ENCODE data around the gene SMPX.

SMPX gene

DNA sequence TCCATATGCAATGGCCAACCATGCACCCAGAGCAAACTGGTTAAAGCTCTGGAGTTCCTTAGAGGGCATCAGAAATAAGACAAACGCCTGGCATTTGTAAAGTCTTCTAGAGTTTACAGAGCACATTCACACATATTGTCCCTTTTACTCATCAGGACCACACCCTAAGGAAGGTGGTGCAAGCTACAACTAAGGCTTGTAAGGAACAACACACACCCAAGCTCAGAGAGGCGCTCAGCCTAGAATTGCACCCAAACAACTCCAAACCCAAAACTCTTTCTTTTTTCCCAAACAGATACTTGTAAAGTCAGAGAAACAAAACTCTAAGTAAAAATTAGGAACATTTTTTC lies 46.1 kb downstream of the SMPX start:
- H3K27me3 ChIP-seq (ENCODE audit: control insufficient read depth in 1 of 2, insufficient read depth in 1 of 2, low read length in 2 of 2): no peaks in the 10 kb centered on the region
- H4K8ac ChIP-seq (ENCODE audit: low read length): no peak overlapping the region
- 30% methylated on average over 1 of the region's 2 CpGs for WGBS
- no peak overlapping the region for H3K18ac ChIP-seq (ENCODE audit: low read depth in 1 of 2, low read length in 2 of 2)
- no peak overlapping the region for H2AFZ ChIP-seq (ENCODE audit: low read depth, low read length)
- H3K4ac ChIP-seq (ENCODE audit: low read depth in 1 of 2, low read length in 2 of 2): no peak overlapping the region
- no peak overlapping the region for H3K14ac ChIP-seq (ENCODE audit: low read length in 2 of 2)
- no peaks in the 10 kb centered on the region for H3K79me1 ChIP-seq (replicated peaks; ENCODE audit: low read length, poor library complexity, severe bottlenecking)
- H4K91ac ChIP-seq (ENCODE audit: low read length): no peak overlapping the region
- no peak overlapping the region for H3K27ac ChIP-seq (ENCODE audit: low read length, poor library complexity, severe bottlenecking)
- no peak overlapping the region for H2AK5ac ChIP-seq (ENCODE audit: low read length, severe bottlenecking)
- H2BK120ac ChIP-seq (ENCODE audit: low read depth, low read length): no peak overlapping the region
- no peak overlapping the region for H3K9ac ChIP-seq (ENCODE audit: low read length)
- no peak overlapping the region for H2BK15ac ChIP-seq (ENCODE audit: low read depth, poor library complexity, severe bottlenecking)
- H3K23ac ChIP-seq (ENCODE audit: low read length in 2 of 2): no peak overlapping the region
- no peak overlapping the region for H3K4me3 ChIP-seq (ENCODE audit: insufficient read depth in 1 of 2, low read depth in 1 of 2, low read length in 2 of 2)
- H2BK5ac ChIP-seq (ENCODE audit: low read depth, low read length, poor library complexity, severe bottlenecking): no peak overlapping the region
- no peak for DNase-seq
- H2BK12ac ChIP-seq (ENCODE audit: low read length in 2 of 2): no peak overlapping the region
- H3K36me3 ChIP-seq (ENCODE audit: control insufficient read depth in 1 of 2, insufficient read depth in 2 of 2, low read depth in 1 of 2, low read length in 2 of 2): no peaks in the 10 kb centered on the region
- H3K4me1 ChIP-seq (ENCODE audit: control insufficient read depth, insufficient read depth, low read depth, low read length): no peaks in the 10 kb centered on the region
- H3K4me2 ChIP-seq (ENCODE audit: low read length, poor library complexity, severe bottlenecking): no peak overlapping the region
- no peaks in the 10 kb centered on the region for H3K9me3 ChIP-seq (ENCODE audit: control insufficient read depth, low read length)

DNA sequence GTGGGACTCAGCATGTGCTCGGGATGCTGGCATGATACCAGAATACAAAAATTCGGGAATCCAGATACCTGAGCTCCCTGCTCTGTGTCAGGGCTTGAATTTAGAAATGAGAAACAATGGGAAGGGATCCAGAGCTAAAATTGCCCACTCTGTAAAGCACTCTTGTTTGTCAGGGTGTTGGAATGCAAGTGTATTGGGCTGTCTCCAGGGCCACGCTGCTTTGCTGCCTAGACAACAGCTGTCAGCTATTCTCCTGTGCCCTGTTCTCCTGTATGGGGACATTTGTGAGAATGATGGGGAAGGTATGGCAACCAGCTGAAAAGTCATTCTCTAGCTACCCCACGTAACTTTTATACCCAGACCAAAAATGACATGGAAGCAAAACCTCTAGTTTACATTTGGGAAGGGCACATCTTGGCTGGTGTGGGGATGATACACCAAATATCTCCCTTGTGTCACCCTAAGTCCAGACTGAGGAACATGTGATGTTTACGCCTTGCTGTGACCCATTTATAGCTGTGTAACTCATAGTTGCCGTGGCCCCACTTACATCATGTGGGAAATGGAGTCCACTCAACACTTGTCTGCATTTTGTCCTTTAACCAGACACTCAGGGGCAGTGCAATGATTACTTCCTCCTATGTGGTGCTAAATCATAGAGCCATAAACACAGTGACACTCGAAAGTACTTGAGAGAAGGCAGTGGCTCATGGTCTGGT lies 46.6 kb downstream of the SMPX start:
- Histone ChIP-seq H3K27ac (ENCODE audit: low read length, poor library complexity, severe bottlenecking) (no peak overlapping the region), H3K36me3 (ENCODE audit: control insufficient read depth in 1 of 2, insufficient read depth in 2 of 2, low read depth in 1 of 2, low read length in 2 of 2) (no peaks in the 10 kb centered on the region), H3K4me3 (ENCODE audit: insufficient read depth in 1 of 2, low read depth in 1 of 2, low read length in 2 of 2) (no peak overlapping the region), H2BK12ac (ENCODE audit: low read length in 2 of 2) (no peak overlapping the region), H3K9ac (ENCODE audit: low read length) (no peak overlapping the region), H3K4me2 (ENCODE audit: low read length, poor library complexity, severe bottlenecking) (no peak overlapping the region), H2BK15ac (ENCODE audit: low read depth, poor library complexity, severe bottlenecking) (no peak overlapping the region), H3K23ac (ENCODE audit: low read length in 2 of 2) (no peak overlapping the region), H2BK120ac (ENCODE audit: low read depth, low read length) (no peak overlapping the region), H3K18ac (ENCODE audit: low read depth in 1 of 2, low read length in 2 of 2) (no peak overlapping the region), H2BK5ac (ENCODE audit: low read depth, low read length, poor library complexity, severe bottlenecking) (no peak overlapping the region), H3K4ac (ENCODE audit: low read depth in 1 of 2, low read length in 2 of 2) (no peak overlapping the region), H3K9me3 (ENCODE audit: control insufficient read depth, low read length) (no peaks in the 10 kb centered on the region), H4K91ac (ENCODE audit: low read length) (no peak overlapping the region), H3K79me1 (replicated peaks; ENCODE audit: low read length, poor library complexity, severe bottlenecking) (no peaks in the 10 kb centered on the region), H3K14ac (ENCODE audit: low read length in 2 of 2) (no peak overlapping the region), H3K27me3 (ENCODE audit: control insufficient read depth in 1 of 2, insufficient read depth in 1 of 2, low read length in 2 of 2) (no peaks in the 10 kb centered on the region), H2AFZ (ENCODE audit: low read depth, low read length) (no peak overlapping the region), H3K4me1 (ENCODE audit: control insufficient read depth, insufficient read depth, low read depth, low read length) (no peaks in the 10 kb centered on the region), H4K8ac (ENCODE audit: low read length) (no peak overlapping the region), H2AK5ac (ENCODE audit: low read length, severe bottlenecking) (no peak overlapping the region)
- DNase-seq: peak; percentile 4
- 55% methylated on average over 7 of the region's 7 CpGs for WGBS

- Histone ChIP-seq H3K4ac (ENCODE audit: low read depth in 1 of 2, low read length in 2 of 2) (no peak overlapping the region), H2BK5ac (ENCODE audit: low read depth, low read length, poor library complexity, severe bottlenecking) (no peak overlapping the region), H3K36me3 (ENCODE audit: control insufficient read depth in 1 of 2, insufficient read depth in 2 of 2, low read depth in 1 of 2, low read length in 2 of 2) (no peaks in the 10 kb centered on the region), H3K9ac (ENCODE audit: low read length) (no peak overlapping the region), H3K79me1 (replicated peaks; ENCODE audit: low read length, poor library complexity, severe bottlenecking) (no peaks in the 10 kb centered on the region), H3K4me1 (ENCODE audit: control insufficient read depth, insufficient read depth, low read depth, low read length) (no peaks in the 10 kb centered on the region), H2AK5ac (ENCODE audit: low read length, severe bottlenecking) (no peak overlapping the region), H2BK120ac (ENCODE audit: low read depth, low read length) (no peak overlapping the region), H3K14ac (ENCODE audit: low read length in 2 of 2) (no peak overlapping the region), H3K4me2 (ENCODE audit: low read length, poor library complexity, severe bottlenecking) (no peak overlapping the region), H4K8ac (ENCODE audit: low read length) (no peak overlapping the region), H2BK12ac (ENCODE audit: low read length in 2 of 2) (no peak overlapping the region), H4K91ac (ENCODE audit: low read length) (no peak overlapping the region), H3K27ac (ENCODE audit: low read length, poor library complexity, severe bottlenecking) (no peak overlapping the region), H3K27me3 (ENCODE audit: control insufficient read depth in 1 of 2, insufficient read depth in 1 of 2, low read length in 2 of 2) (no peaks in the 10 kb centered on the region), H3K4me3 (ENCODE audit: insufficient read depth in 1 of 2, low read depth in 1 of 2, low read length in 2 of 2) (no peak overlapping the region), H3K18ac (ENCODE audit: low read depth in 1 of 2, low read length in 2 of 2) (no peak overlapping the region), H2BK15ac (ENCODE audit: low read depth, poor library complexity, severe bottlenecking) (no peak overlapping the region), H2AFZ (ENCODE audit: low read depth, low read length) (no peak overlapping the region), H3K9me3 (ENCODE audit: control insufficient read depth, low read length) (no peaks in the 10 kb centered on the region), H3K23ac (ENCODE audit: low read length in 2 of 2) (no peak overlapping the region)
- DNase-seq: no peak
Measured at GRCh38 chrX:21708116-21708515, 49.8 kb downstream of the SMPX start.

- no peak overlapping the region for H3K18ac ChIP-seq (ENCODE audit: low read depth in 1 of 2, low read length in 2 of 2)
- DNase-seq: no peak
- H3K79me1 ChIP-seq (replicated peaks; ENCODE audit: low read length, poor library complexity, severe bottlenecking): no peaks in the 10 kb centered on the region
- no peak overlapping the region for H2AK5ac ChIP-seq (ENCODE audit: low read length, severe bottlenecking)
- H4K8ac ChIP-seq (ENCODE audit: low read length): no peak overlapping the region
- H4K91ac ChIP-seq (ENCODE audit: low read length): no peak overlapping the region
- H3K4me1 ChIP-seq (ENCODE audit: control insufficient read depth, insufficient read depth, low read depth, low read length): no peaks in the 10 kb centered on the region
- H2BK12ac ChIP-seq (ENCODE audit: low read length in 2 of 2): no peak overlapping the region
- no peak overlapping the region for H3K23ac ChIP-seq (ENCODE audit: low read length in 2 of 2)
- no peaks in the 10 kb centered on the region for H3K27me3 ChIP-seq (ENCODE audit: control insufficient read depth in 1 of 2, insufficient read depth in 1 of 2, low read length in 2 of 2)
- no peaks in the 10 kb centered on the region for H3K36me3 ChIP-seq (ENCODE audit: control insufficient read depth in 1 of 2, insufficient read depth in 2 of 2, low read depth in 1 of 2, low read length in 2 of 2)
- H2AFZ ChIP-seq (ENCODE audit: low read depth, low read length): no peak overlapping the region
- no peaks in the 10 kb centered on the region for H3K9me3 ChIP-seq (ENCODE audit: control insufficient read depth, low read length)
- no peak overlapping the region for H3K27ac ChIP-seq (ENCODE audit: low read length, poor library complexity, severe bottlenecking)
- H2BK15ac ChIP-seq (ENCODE audit: low read depth, poor library complexity, severe bottlenecking): no peak overlapping the region
- no peak overlapping the region for H3K14ac ChIP-seq (ENCODE audit: low read length in 2 of 2)
- WGBS: 92% methylated on average over 4 of the region's 4 CpGs
- H3K4ac ChIP-seq (ENCODE audit: low read depth in 1 of 2, low read length in 2 of 2): no peak overlapping the region
- no peak overlapping the region for H3K9ac ChIP-seq (ENCODE audit: low read length)
- H2BK5ac ChIP-seq (ENCODE audit: low read depth, low read length, poor library complexity, severe bottlenecking): no peak overlapping the region
- H3K4me2 ChIP-seq (ENCODE audit: low read length, poor library complexity, severe bottlenecking): no peak overlapping the region
- H3K4me3 ChIP-seq (ENCODE audit: insufficient read depth in 1 of 2, low read depth in 1 of 2, low read length in 2 of 2): no peak overlapping the region
- no peak overlapping the region for H2BK120ac ChIP-seq (ENCODE audit: low read depth, low read length)
Measured at GRCh38 chrX:21705225-21705624, 52.7 kb downstream of the SMPX start.

Data from mesenchymal stem cell (in vitro differentiated cells and primary cell).